ENCODE data around the gene SLC1A2. TPM values are rescaled to one million over a fixed set of nuclear protein-coding genes. Genes with fewer than 3 reads are reported as not detected.

SLC1A2 gene
- total RNA-seq, 1 donor from 2014 or later, result 0.07 TPM

GRCh38 chr11:35287344-35287890, 131.9 kb downstream of the SLC1A2 start:
- H3K36me3 Mint-ChIP-seq (ENCODE audit: insufficient read depth), result no peaks in the 10 kb centered on the region
- H3K27ac Mint-ChIP-seq, result no peak overlapping the region
- TF ChIP-seq CTCF (IDR thresholded peaks at IDR 0.05; ENCODE audit: unreplicated experiment), result no peak
- H3K27me3 Mint-ChIP-seq, result no peaks in the 10 kb centered on the region
- no peak overlapping the region for H3K4me3 Mint-ChIP-seq (ENCODE audit: low read depth)
- no peak for DNase-seq (ENCODE audit: low spot score, unreplicated experiment)
- no peaks in the 10 kb centered on the region for H3K4me1 Mint-ChIP-seq (ENCODE audit: low read depth)
- no peaks in the 10 kb centered on the region for H3K9me3 Mint-ChIP-seq (ENCODE audit: low read depth)

GRCh38 chr11:35286126-35286525, 133.2 kb downstream of the SLC1A2 start:
- TF ChIP-seq CTCF (IDR thresholded peaks at IDR 0.05; ENCODE audit: unreplicated experiment), result no peak
- H3K27ac Mint-ChIP-seq, result no peak overlapping the region
- H3K4me1 Mint-ChIP-seq (ENCODE audit: low read depth), result no peaks in the 10 kb centered on the region
- no peaks in the 10 kb centered on the region for H3K36me3 Mint-ChIP-seq (ENCODE audit: insufficient read depth)
- DNase-seq (ENCODE audit: low spot score, unreplicated experiment), result no peak
- no peaks in the 10 kb centered on the region for H3K27me3 Mint-ChIP-seq
- H3K4me3 Mint-ChIP-seq (ENCODE audit: low read depth), result no peak overlapping the region
- H3K9me3 Mint-ChIP-seq (ENCODE audit: low read depth), result no peaks in the 10 kb centered on the region

GRCh38 chr11:35285471-35285870, 133.9 kb downstream of the SLC1A2 start:
- Mint-ChIP-seq H3K4me1 (ENCODE audit: low read depth) (no peaks in the 10 kb centered on the region), H3K27ac (no peak overlapping the region), H3K4me3 (ENCODE audit: low read depth) (no peak overlapping the region)

GRCh38 chr11:35282221-35282882, 137.0 kb downstream of the SLC1A2 start:
- Mint-ChIP-seq H3K9me3 (ENCODE audit: low read depth) (no peaks in the 10 kb centered on the region), H3K4me1 (ENCODE audit: low read depth) (no peaks in the 10 kb centered on the region), H3K4me3 (ENCODE audit: low read depth) (no peak overlapping the region), H3K36me3 (ENCODE audit: insufficient read depth) (no peaks in the 10 kb centered on the region), H3K27me3 (no peaks in the 10 kb centered on the region), H3K27ac (no peak overlapping the region)
- no peak for TF ChIP-seq CTCF (IDR thresholded peaks at IDR 0.05; ENCODE audit: unreplicated experiment)
- no peak for DNase-seq (ENCODE audit: low spot score, unreplicated experiment)

More at GRCh38 chr11:35285471-35285870, 133.9 kb downstream of the SLC1A2 start:
- Mint-ChIP-seq H3K36me3 (ENCODE audit: insufficient read depth) (no peaks in the 10 kb centered on the region), H3K27me3 (no peaks in the 10 kb centered on the region), H3K9me3 (ENCODE audit: low read depth) (no peaks in the 10 kb centered on the region)
- no peak for TF ChIP-seq CTCF (IDR thresholded peaks at IDR 0.05; ENCODE audit: unreplicated experiment)
- DNase-seq (ENCODE audit: low spot score, unreplicated experiment), result no peak

- H3K36me3 Mint-ChIP-seq (ENCODE audit: insufficient read depth), result no peaks in the 10 kb centered on the region
Measured at GRCh38 chr11:35281169-35281688, 138.1 kb downstream of the SLC1A2 start.

More at GRCh38 chr11:35281169-35281688, 138.1 kb downstream of the SLC1A2 start:
- TF ChIP-seq CTCF (IDR thresholded peaks at IDR 0.05; ENCODE audit: unreplicated experiment), result no peak
- H3K4me3 Mint-ChIP-seq (ENCODE audit: low read depth), result no peak overlapping the region
- H3K27me3 Mint-ChIP-seq, result no peaks in the 10 kb centered on the region
- no peaks in the 10 kb centered on the region for H3K9me3 Mint-ChIP-seq (ENCODE audit: low read depth)
- DNase-seq (ENCODE audit: low spot score, unreplicated experiment), result no peak
- H3K4me1 Mint-ChIP-seq (ENCODE audit: low read depth), result no peaks in the 10 kb centered on the region
- no peak overlapping the region for H3K27ac Mint-ChIP-seq
